Measurements from ENCODE around the gene PTPRZ1.

- no peak for TF ChIP-seq YY1 (IDR thresholded peaks at IDR 0.05; ENCODE audit: insufficient read depth, insufficient read length)
- TF ChIP-seq ZNF274 (IDR thresholded peaks at IDR 0.05; ENCODE audit: low read depth, low read length) = no peak
- no peak for TF ChIP-seq SUZ12 (IDR thresholded peaks at IDR 0.05; ENCODE audit: extremely low read depth, insufficient read depth, insufficient read length)
Observed at GRCh38 chr7:121931149-121931902, 58.4 kb downstream of the PTPRZ1 start.
